Mucosa of descending colon (tissue), 3 donors: ENCODE data around the gene FBN2. TPM values are rescaled to one million over a fixed set of nuclear protein-coding genes. Genes with fewer than 3 reads are reported as not detected.

ENCODE experiments used
- ATAC-seq: fragments of 200-7000 bp; cut with Tn5 transposase; one replicate; pipeline ENCODE4 v1.9.1; 2020; ENCODE audit warnings: mild to moderate bottlenecking, moderate library complexity
- DNase-seq, 3 donors: peaks; one replicate each; pipeline ENCODE4 v3.0.0-alpha.2; 2020
- H3K36me3 ChIP-seq: fragments of 200-600 bp; one replicate; pipeline ENCODE4 v1.8.0; 2021; ENCODE audit warnings: low read depth, mild to moderate bottlenecking
- H3K4me1 ChIP-seq: fragments of 200-600 bp; one replicate; pipeline ENCODE4 v1.8.0; 2021; ENCODE audit warnings: low read depth, mild to moderate bottlenecking
- H3K4me3 ChIP-seq: fragments of 200-600 bp; one replicate; pipeline ENCODE4 v1.8.0; 2021; ENCODE audit warnings: mild to moderate bottlenecking
- H3K9me3 ChIP-seq: fragments of 200-600 bp; one replicate; pipeline ENCODE4 v1.8.0; 2021; ENCODE audit warnings: mild to moderate bottlenecking
- CTCF ChIP-seq: fragments of 200-600 bp; IDR thresholded peaks from one replicate; pipeline ENCODE4 v1.8.0; 2022; ENCODE audit warnings: antibody characterized with exemption, mild to moderate bottlenecking
- intact Hi-C, 2 donors: fragments of 100-400 bp; cut with DNase I in 1 of 2; cut with micrococcal nuclease in 1 of 2; formaldehyde crosslinking; loops; one replicate each; pipeline versions ENCODE4 v1.11.0 to v1.11.1; 2022; cut with DNase I, micrococcal nuclease
- total RNA-seq, 3 donors: library from RNA; stranded (reverse); fragmentation: NEBNext Ultra II Directional in 2 of 3; extraction: Animal tissue kit (Norgen Biotek cat#: 25700) in 2 of 3; gene quantifications; one replicate each; pipeline versions ENCODE4 v1.2.1 to v1.2.4, GENCODE V29; 2021 to 2023
- donor health status: DM: no; HTN: no; CAD: no; lungs with moderate emphysema.
- donor health status: DM: no; HTN: no; CAD: no.
- donor health status: DM: no; HTN: yes; CAD: no.

The FBN2 gene
- total RNA-seq, 3 donors from 2014 or later, result 1.0 to 5.8 (median 1.6) TPM

GRCh38 chr5:128216285-128216684 lies 321.8 kb downstream of the FBN2 start:
- Histone ChIP-seq H3K9me3 (no peaks in the 10 kb centered on the region), H3K36me3 (no peaks in the 10 kb centered on the region), H3K4me3 (no peak overlapping the region), H3K4me1 (no peaks in the 10 kb centered on the region)
- no peak for TF ChIP-seq CTCF
- DNase-seq (no peak), ATAC-seq (no peak)
- intact Hi-C loops, result loop anchor here in 1 of 2 donors (10.0 kb wide), 2 partner anchors 279 to 629 kb away; no protein-coding TSS in a partner anchor

GRCh38 chr5:128213833-128214232 lies 324.2 kb downstream of the FBN2 start:
- intact Hi-C loops, result loop anchor here (5.0 to 10.0 kb wide), 3 partner anchors 281 to 631 kb away; no protein-coding TSS in a partner anchor
- no peak for DNase-seq
- ATAC-seq, result no peak
- H3K4me3 ChIP-seq, result no peak overlapping the region
- H3K36me3 ChIP-seq, result no peaks in the 10 kb centered on the region
- no peak for TF ChIP-seq CTCF
- H3K4me1 ChIP-seq, result no peaks in the 10 kb centered on the region
- H3K9me3 ChIP-seq, result no peaks in the 10 kb centered on the region

- Histone ChIP-seq H3K4me3 (no peak overlapping the region), H3K4me1 (no peaks in the 10 kb centered on the region), H3K36me3 (no peaks in the 10 kb centered on the region), H3K9me3 (no peaks in the 10 kb centered on the region)
- DNase-seq (peak in 1 of 3 donors; percentile 71), ATAC-seq (peak; percentile 42)
- TF ChIP-seq CTCF, result no peak
- intact Hi-C loops, result loop anchor here (5.0 to 10.0 kb wide), 3 partner anchors 281 to 631 kb away; no protein-coding TSS in a partner anchor
Observed at GRCh38 chr5:128213340-128213739, 324.7 kb downstream of the FBN2 start.

- ATAC-seq (no peak), DNase-seq (no peak)
- TF ChIP-seq CTCF, result no peak
- H3K4me3 ChIP-seq, result no peak overlapping the region
- H3K4me1 ChIP-seq, result no peaks in the 10 kb centered on the region
- intact Hi-C loops, result loop anchor here (5.0 to 10.0 kb wide), 3 partner anchors 283 to 633 kb away; no protein-coding TSS in a partner anchor
- H3K36me3 ChIP-seq, result no peaks in the 10 kb centered on the region
- no peaks in the 10 kb centered on the region for H3K9me3 ChIP-seq
Observed at GRCh38 chr5:128212191-128212806, 325.7 kb downstream of the FBN2 start.

- ATAC-seq (peak; percentile 14), DNase-seq (no peak)
- TF ChIP-seq CTCF, result no peak
- Histone ChIP-seq H3K4me1 (no peaks in the 10 kb centered on the region), H3K4me3 (no peak overlapping the region), H3K9me3 (no peaks in the 10 kb centered on the region), H3K36me3 (no peaks in the 10 kb centered on the region)
- intact Hi-C loops, result loop anchor here in 1 of 2 donors (10.0 kb wide), 1 partner anchor 464 kb away; no protein-coding TSS in a partner anchor
Observed at GRCh38 chr5:128208436-128208835, 329.6 kb downstream of the FBN2 start.
